Activated B cell treated with CpG ODN at 0.5 μM for 24 hours (primary cell): Measurements from ENCODE around the gene CATSPER1. TPM values are rescaled to one million over a fixed set of nuclear protein-coding genes. Genes with fewer than 3 reads are reported as not detected.

ENCODE experiments used
- ATAC-seq: fragments of 200-7000 bp; cut with Tn5 transposase; one replicate; pipeline ENCODE4 v1.10.0; 2021; ENCODE audit warnings: low read depth, mild to moderate bottlenecking, moderate library complexity
- CTCF ChIA-PET: fragments of 350-600 bp; sonication (Branson Sonifier 250); formaldehyde crosslinking; loops from one replicate; lab custom pipeline; 2021; ENCODE audit warnings: antibody characterized with exemption; lab: Charles Lee
- POLR2A ChIA-PET: fragments of 350-600 bp; sonication (Branson Sonifier 250); formaldehyde crosslinking; loops from one replicate; lab custom pipeline; 2021; ENCODE audit warnings: antibody characterized with exemption; lab: Charles Lee
- DNase-seq: peaks from one replicate; pipeline ENCODE4 v3.0.0; 2022
- H3K27ac Mint-ChIP-seq: one replicate; pipeline ENCODE4 v1.8.0; 2020; ENCODE audit warnings: mixed read lengths
- H3K27me3 Mint-ChIP-seq: one replicate; pipeline ENCODE4 v1.8.0; 2021; ENCODE audit warnings: mixed read lengths
- H3K36me3 Mint-ChIP-seq: one replicate; pipeline ENCODE4 v1.8.0; 2021; ENCODE audit warnings: low read depth, mixed read lengths
- H3K4me1 Mint-ChIP-seq: one replicate; pipeline ENCODE4 v1.8.0; 2021; ENCODE audit warnings: mixed read lengths
- H3K4me3 Mint-ChIP-seq: one replicate; pipeline ENCODE4 v1.8.0; 2020; ENCODE audit warnings: mild to moderate bottlenecking, mixed read lengths
- H3K9me3 Mint-ChIP-seq: one replicate; pipeline ENCODE4 v1.8.0; 2020; ENCODE audit warnings: mixed read lengths
- CTCF ChIP-seq: fragments of 200-600 bp; IDR thresholded peaks from one replicate; pipeline ENCODE4 v1.8.0; 2022; ENCODE audit warnings: antibody characterized with exemption, mild to moderate bottlenecking
- intact Hi-C: fragments of 100-400 bp; cut with micrococcal nuclease; formaldehyde crosslinking; loops from one replicate; pipeline ENCODE4 v1.15.1; 2024
- total RNA-seq: library from RNA; stranded (reverse); gene quantifications from 2 replicates; pipeline ENCODE4 v1.2.3, GENCODE V29; 2022

CATSPER1 gene
- total RNA-seq, 1 donor from 2014 or later = not detected

- ChIA-PET POLR2A (no interaction called here), CTCF (no interaction called here)
- no peak within 1 kb of the TSS for H3K4me3 Mint-ChIP-seq
- peaks cover 8% of the 10 kb centered on the region for H3K27me3 Mint-ChIP-seq
- no peaks in the 10 kb centered on the region for H3K9me3 Mint-ChIP-seq
- peaks cover 30% of the 10 kb centered on the region for H3K4me1 Mint-ChIP-seq
- intact Hi-C loops = no loop called here
- H3K36me3 Mint-ChIP-seq = peaks cover 14% of the 10 kb centered on the region
- no peak for DNase-seq
- H3K27ac Mint-ChIP-seq = no peak within 1 kb of the TSS
- TF ChIP-seq CTCF = no peak
- no peak for ATAC-seq
Measured at GRCh38 chr11:66048547-66049323, 22.5 kb upstream of the CATSPER1 start, which contains the start of gene GAL3ST3. GAL3ST3 (minus strand) TSS chr11:66049161; CDS start chr11:66045415, 3,746 bp downstream.

- Mint-ChIP-seq H3K36me3 (peaks cover 7% of the 10 kb centered on the region), H3K27ac (no peak overlapping the region), H3K27me3 (peaks cover 8% of the 10 kb centered on the region), H3K9me3 (no peaks in the 10 kb centered on the region), H3K4me3 (no peak overlapping the region), H3K4me1 (peaks cover 24% of the 10 kb centered on the region)
- ATAC-seq (no peak), DNase-seq (no peak)
- ChIA-PET CTCF (no interaction called here), POLR2A (interaction anchor here (0.6 kb wide), 1 partner anchor 160 kb away, joined by 10 read pairs; the partner anchor contains the start of gene FIBP)
- intact Hi-C loops = no loop called here
- TF ChIP-seq CTCF = no peak
Measured at GRCh38 chr11:66047541-66048365, 21.5 kb upstream of the CATSPER1 start.

GRCh38 chr11:66046901-66047300 lies 20.6 kb upstream of the CATSPER1 start:
- no peak for TF ChIP-seq CTCF
- no peaks in the 10 kb centered on the region for H3K36me3 Mint-ChIP-seq
- H3K27ac Mint-ChIP-seq = no peak overlapping the region
- intact Hi-C loops = no loop called here
- no peaks in the 10 kb centered on the region for H3K9me3 Mint-ChIP-seq
- no peak overlapping the region for H3K4me3 Mint-ChIP-seq
- H3K4me1 Mint-ChIP-seq = peaks cover 17% of the 10 kb centered on the region
- ATAC-seq (no peak), DNase-seq (no peak)
- peaks cover 8% of the 10 kb centered on the region for H3K27me3 Mint-ChIP-seq
- POLR2A ChIA-PET = no interaction called here
- CTCF ChIA-PET = no interaction called here

DNA sequence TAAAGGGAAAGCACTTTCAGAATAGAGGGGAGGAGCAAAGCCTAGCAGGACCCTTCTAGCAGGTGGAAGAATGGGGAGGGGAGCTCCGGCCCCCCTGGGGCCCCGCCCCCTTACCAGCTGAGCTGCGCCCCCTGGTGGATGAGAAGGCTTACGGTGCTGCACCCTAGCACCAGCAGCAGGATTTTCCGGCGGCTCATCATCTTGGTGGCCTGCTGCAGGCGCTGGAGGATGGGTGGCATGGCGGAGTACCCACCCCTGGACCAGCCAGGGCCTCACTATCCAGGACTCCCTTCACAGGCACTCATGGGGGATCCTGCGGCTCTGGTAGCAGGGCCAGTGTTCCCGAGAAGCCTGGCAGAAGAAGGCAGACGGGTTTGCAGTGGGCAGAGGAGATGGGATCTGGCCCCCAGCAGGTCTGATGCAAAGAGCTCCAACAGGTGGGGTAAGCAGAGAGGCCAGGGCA lies 18.9 kb upstream of the CATSPER1 start:
- intact Hi-C loops = loop anchor here (1.0 kb wide), 2 partner anchors 23 to 89 kb away; no protein-coding TSS in a partner anchor
- H3K9me3 Mint-ChIP-seq = no peaks in the 10 kb centered on the region
- H3K27ac Mint-ChIP-seq = no peak overlapping the region

More for the DNA sequence above, 18.9 kb upstream of the CATSPER1 start:
- POLR2A ChIA-PET = interaction anchor here (0.6 to 1.2 kb wide), 4 partner anchors 17 to 333 kb away, joined by 3 to 4 read pairs (median 4); partner anchors contain the start of genes BANF1, CCDC85B and KAT5
- Mint-ChIP-seq H3K36me3 (no peaks in the 10 kb centered on the region), H3K4me3 (no peak overlapping the region), H3K27me3 (peaks cover 8% of the 10 kb centered on the region), H3K4me1 (peaks cover 9% of the 10 kb centered on the region)
- DNase-seq (peak; percentile 79), ATAC-seq (peak; percentile 99)
- CTCF ChIA-PET = interaction anchor here (0.8 to 3.1 kb wide), 26 partner anchors 9 to 338 kb away, joined by 3 to 24 read pairs (median 5); partner anchors contain the start of genes BANF1, EIF1AD, KAT5 and MUS81
- TF ChIP-seq CTCF = peak; percentile 63
